IMR-90 (cell line): ENCODE measurements around the gene KLHL6. TPM values are rescaled to one million over a fixed set of nuclear protein-coding genes. Genes with fewer than 3 reads are reported as not detected.

Experiments used
- ATAC-seq: fragments of 200-7000 bp; cut with Tn5 transposase; 2 replicates; pipeline ENCODE4 v1.9.1; 2020; ENCODE audit warnings: low read depth, mild to moderate bottlenecking, moderate library complexity
- BruUV-seq: library from RNA; stranded (reverse); fragments of 400-500 nt; replicated peaks from 2 replicates; lab custom pipeline; 2021; lab: Mats Ljungman, UMichigan
- CTCF ChIA-PET: fragments of 300-600 bp; formaldehyde crosslinking; extraction: SDS; loops from one replicate; lab custom pipeline; 2021; ENCODE audit warnings: antibody characterized with exemption; lab: Yijun Ruan, JAX
- POLR2A ChIA-PET: fragments of 300-600 bp; sonication (Branson Sonifier 250); formaldehyde crosslinking; loops from one replicate; lab custom pipeline; 2022; ENCODE audit warnings: antibody characterized with exemption; ENCODE audit not compliant: unreplicated experiment; lab: Charles Lee
- DNase-seq: peaks from one replicate; pipeline ENCODE4 v3.0.0; 2013
- H2AFZ ChIP-seq: replicated peaks from 2 replicates; pipeline ENCODE3; 2013; ENCODE audit warnings: low read length, mild to moderate bottlenecking; ENCODE audit not compliant: poor library complexity
- H2AK5ac ChIP-seq: 2 replicates; pipeline ENCODE4 v1.6.1; 2013; ENCODE audit warnings: low read depth, low read length, inconsistent platforms
- H2AK9ac ChIP-seq: replicated peaks from 2 replicates; pipeline ENCODE3; 2013; ENCODE audit warnings: mild to moderate bottlenecking, low read depth, low read length, moderate library complexity; ENCODE audit not compliant: poor library complexity
- H2BK120ac ChIP-seq: 2 replicates; pipeline ENCODE4 v1.6.1; 2013; ENCODE audit warnings: low read depth, low read length, inconsistent platforms
- H2BK15ac ChIP-seq: 3 replicates; pipeline ENCODE4 v1.6.1; 2013; ENCODE audit warnings: low read depth, low read length, inconsistent platforms
- H2BK20ac ChIP-seq: 2 replicates; pipeline ENCODE4 v1.6.1; 2013; ENCODE audit warnings: low read depth, mild to moderate bottlenecking, inconsistent platforms, low read length, moderate library complexity
- H2BK5ac ChIP-seq: 2 replicates; pipeline ENCODE4 v1.6.1; 2013; ENCODE audit warnings: mild to moderate bottlenecking, low read depth, low read length, inconsistent platforms; ENCODE audit not compliant: poor library complexity, severe bottlenecking
- H3K14ac ChIP-seq: replicated peaks from 2 replicates; pipeline ENCODE4 v1.6.1; 2013; ENCODE audit warnings: low read depth, low read length, inconsistent platforms
- H3K18ac ChIP-seq: 2 replicates; pipeline ENCODE4 v1.6.1; 2013; ENCODE audit warnings: low read depth, low read length, control low read depth
- H3K23ac ChIP-seq: 2 replicates; pipeline ENCODE4 v1.6.1; 2013; ENCODE audit warnings: low read depth, low read length, inconsistent platforms
- H3K27ac ChIP-seq: 2 replicates; pipeline ENCODE4 v1.5.1; 2013; ENCODE audit warnings: mild to moderate bottlenecking, control low read depth, low read length; ENCODE audit not compliant: insufficient read depth
- H3K27me3 ChIP-seq: 2 replicates; pipeline ENCODE4 v1.6.1; 2013; ENCODE audit warnings: low read length; ENCODE audit not compliant: control insufficient read depth, insufficient read depth
- H3K36me3 ChIP-seq: 2 replicates; pipeline ENCODE4 v1.6.1; 2013; ENCODE audit warnings: low read length, mixed read lengths; ENCODE audit not compliant: control insufficient read depth, insufficient read depth
- H3K4ac ChIP-seq: 2 replicates; pipeline ENCODE4 v1.6.1; 2013; ENCODE audit warnings: low read depth, low read length, inconsistent platforms
- H3K4me1 ChIP-seq: 2 replicates; pipeline ENCODE4 v1.6.1; 2013; ENCODE audit warnings: low read length, mixed read lengths; ENCODE audit not compliant: control insufficient read depth, insufficient read depth
- H3K4me2 ChIP-seq: 2 replicates; pipeline ENCODE4 v1.6.1; 2013; ENCODE audit warnings: low read depth, mild to moderate bottlenecking, control low read depth, low read length, moderate library complexity
- H3K4me3 ChIP-seq: 2 replicates; pipeline ENCODE4 v1.5.1; 2013; ENCODE audit warnings: low read depth, mild to moderate bottlenecking, control low read depth, low read length, moderate library complexity; ENCODE audit not compliant: insufficient read depth
- H3K56ac ChIP-seq: 2 replicates; pipeline ENCODE4 v1.6.1; 2013; ENCODE audit warnings: low read length, inconsistent platforms; ENCODE audit not compliant: insufficient read depth; ENCODE audit errors: extremely low read depth
- H3K79me1 ChIP-seq, 2 experiments: 2 replicates each; pipeline ENCODE4 v1.6.1; 2013; ENCODE audit warnings: low read length in 2 of 2, inconsistent platforms in 1 of 2, low read depth in 1 of 2
- H3K9ac ChIP-seq: 2 replicates; pipeline ENCODE4 v1.6.1; 2013; ENCODE audit warnings: low read depth, low read length, control low read depth
- H3K9me1 ChIP-seq: 2 replicates; pipeline ENCODE4 v1.6.1; 2013; ENCODE audit warnings: low read length, inconsistent platforms; ENCODE audit not compliant: insufficient read depth
- H3K9me3 ChIP-seq: 2 replicates; pipeline ENCODE4 v1.6.1; 2013; ENCODE audit warnings: low read length; ENCODE audit not compliant: control insufficient read depth, insufficient read depth
- H4K20me1 ChIP-seq: 2 replicates; pipeline ENCODE4 v1.6.1; 2013; ENCODE audit warnings: low read length, inconsistent platforms; ENCODE audit not compliant: insufficient read depth
- H4K5ac ChIP-seq: 2 replicates; pipeline ENCODE4 v1.6.1; 2013; ENCODE audit warnings: mild to moderate bottlenecking, low read depth, low read length, control low read depth
- H4K8ac ChIP-seq, 2 experiments: 2 replicates each; pipeline ENCODE4 v1.6.1; 2013; ENCODE audit warnings: low read depth in 2 of 2, low read length in 2 of 2, control low read depth in 1 of 2, inconsistent platforms in 1 of 2
- H4K91ac ChIP-seq: 2 replicates; pipeline ENCODE4 v1.6.1; 2013; ENCODE audit warnings: low read depth, low read length, inconsistent platforms; ENCODE audit not compliant: insufficient read depth
- BHLHE40 ChIP-seq: fragments of 150-350 bp; IDR thresholded peaks from 2 replicates; pipeline ENCODE4 v1.6.1; 2016; ENCODE audit warnings: mild to moderate bottlenecking, low read depth, low read length
- CEBPB ChIP-seq: IDR thresholded peaks from 2 replicates; pipeline ENCODE4 v1.6.1; 2012; ENCODE audit warnings: low read depth, low read length, improper control_type of control experiment
- CHD1 ChIP-seq: IDR thresholded peaks from 2 replicates; pipeline ENCODE4 v1.6.1; 2012; ENCODE audit warnings: low read depth, low read length, improper control_type of control experiment
- FOS ChIP-seq: fragments of 150-350 bp; IDR thresholded peaks from 2 replicates; pipeline ENCODE4 v1.6.1; 2016; ENCODE audit warnings: low read depth, low read length
- MAFK ChIP-seq: IDR thresholded peaks from 2 replicates; pipeline ENCODE4 v1.6.1; 2012; ENCODE audit warnings: low read depth, low read length, improper control_type of control experiment
- MAZ ChIP-seq: IDR thresholded peaks from 2 replicates; pipeline ENCODE4 v1.6.1; 2012; ENCODE audit warnings: low read depth, mild to moderate bottlenecking, low read length, improper control_type of control experiment, moderate library complexity, borderline replicate concordance
- MXI1 ChIP-seq: IDR thresholded peaks from 2 replicates; pipeline ENCODE4 v1.6.1; 2012; ENCODE audit warnings: low read depth, mild to moderate bottlenecking, low read length, moderate library complexity, borderline replicate concordance
- NFE2L2 ChIP-seq: fragments of 150-350 bp; IDR thresholded peaks from 2 replicates; pipeline ENCODE4 v1.6.1; 2016; ENCODE audit warnings: low read depth, mild to moderate bottlenecking, low read length
- POLR2A ChIP-seq: IDR thresholded peaks from 2 replicates; pipeline ENCODE4 v1.6.1; 2012; ENCODE audit warnings: mild to moderate bottlenecking, low read depth, low read length
- RCOR1 ChIP-seq: IDR thresholded peaks from 2 replicates; pipeline ENCODE4 v1.6.1; 2012; ENCODE audit warnings: mild to moderate bottlenecking, low read length, improper control_type of control experiment; ENCODE audit not compliant: insufficient replicate concordance
- RFX5 ChIP-seq: IDR thresholded peaks from 2 replicates; pipeline ENCODE4 v1.8.0; 2012; ENCODE audit warnings: low read depth, mild to moderate bottlenecking, low read length, moderate library complexity
- WGBS, 2 experiments: methylation state at CpG; one replicate each; pipeline versions ENCODE4 v1.1.5 to v1.1.7; 2013; ENCODE audit warnings: missing lambda C conversion rate in 2 of 2; ENCODE audit not compliant: insufficient read length in 1 of 2; ENCODE audit errors: extremely low coverage in 2 of 2; 5-methylcytosine and 5-hydroxymethylcytosine counted together
- dilution Hi-C: fragments of 300-500 bp; cut with HindIII; formaldehyde crosslinking; loops from one replicate; pipeline ENCODE4 v1.14.3; 2018; ENCODE audit warnings: low sequenced_read_pairs; ENCODE audit not compliant: unreplicated experiment
- in situ Hi-C: fragments of 300-500 bp; cut with MboI; formaldehyde crosslinking; loops from 3 replicates; pipeline ENCODE4 v1.14.3; 2019; ENCODE audit warnings: low sequenced_read_pairs, inconsistent platforms, mixed read lengths
- intact Hi-C: fragments of 100-400 bp; cut with micrococcal nuclease; formaldehyde crosslinking; loops from 2 replicates; pipeline ENCODE4 v1.10.0; 2022
- polyA plus RNA-seq, 3 experiments: library from polyadenylated mRNA; depleted of rRNA; stranded (reverse); fragments of >200 nt; gene quantifications; 2 replicates each; pipeline ENCODE4 v1.2.3, GENCODE V29; 2012; ENCODE audit warnings: low replicate concordance in 1 of 3
- total RNA-seq: library from RNA; depleted of rRNA; stranded (reverse); fragments of >200 nt; gene quantifications from 2 replicates; pipeline ENCODE4 v1.2.3, GENCODE V29; 2012
- TF ChIP-seq, protein P1 (sequence below): fragments of 150-350 bp; IDR thresholded peaks from 2 replicates; pipeline ENCODE4 v1.6.1; 2017; ENCODE audit warnings: mild to moderate bottlenecking, antibody characterized with exemption, low read length, low read depth
- TF ChIP-seq, protein P2 (sequence below): conservative IDR thresholded peaks from 2 replicates; pipeline ENCODE4 v1.5.1; 2012; ENCODE audit warnings: mild to moderate bottlenecking, low read depth, low read length, improper control_type of control experiment
- TF ChIP-seq, protein P3 (sequence below): fragments of 150-350 bp; IDR thresholded peaks from 2 replicates; pipeline ENCODE4 v1.6.1; 2016; ENCODE audit warnings: low read depth, mild to moderate bottlenecking, low read length, moderate library complexity, borderline replicate concordance

KLHL6 gene
- total and polyA plus RNA-seq, 2 of the 4 experiments (the other 2 are of a cell fraction), result not detected

DNA sequence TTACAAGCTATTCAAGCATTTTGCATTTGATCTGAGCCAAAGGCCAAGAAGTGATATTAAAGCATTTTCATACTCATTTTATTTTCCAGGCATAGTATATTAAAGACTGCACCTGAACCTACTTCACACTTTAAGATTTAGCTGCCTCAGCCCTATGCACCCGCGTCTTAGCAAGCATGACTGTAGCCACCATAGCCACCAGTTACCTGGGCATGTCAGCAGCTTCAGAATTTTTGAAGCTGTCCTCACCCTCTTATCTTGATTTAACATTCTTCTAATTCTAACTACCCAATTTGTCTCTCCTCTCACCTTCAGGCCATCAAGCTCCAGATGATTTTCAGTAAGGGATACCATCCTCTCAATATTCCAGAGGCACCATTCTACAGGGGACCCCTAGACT is 39.1 kb upstream of the KLHL6 start:
- no peaks in the 10 kb centered on the region for H3K36me3 ChIP-seq
- H3K18ac ChIP-seq, result no peak overlapping the region
- no peak overlapping the region for H4K8ac ChIP-seq
- no peak overlapping the region for H3K27ac ChIP-seq
- no peak overlapping the region for H2BK5ac ChIP-seq
- H3K23ac ChIP-seq, result no peak overlapping the region
- H3K14ac ChIP-seq, result no peak overlapping the region
- ChIA-PET POLR2A (no interaction called here), CTCF (no interaction called here)
- H4K20me1 ChIP-seq, result no peaks in the 10 kb centered on the region
- TF ChIP-seq, protein P1, sequence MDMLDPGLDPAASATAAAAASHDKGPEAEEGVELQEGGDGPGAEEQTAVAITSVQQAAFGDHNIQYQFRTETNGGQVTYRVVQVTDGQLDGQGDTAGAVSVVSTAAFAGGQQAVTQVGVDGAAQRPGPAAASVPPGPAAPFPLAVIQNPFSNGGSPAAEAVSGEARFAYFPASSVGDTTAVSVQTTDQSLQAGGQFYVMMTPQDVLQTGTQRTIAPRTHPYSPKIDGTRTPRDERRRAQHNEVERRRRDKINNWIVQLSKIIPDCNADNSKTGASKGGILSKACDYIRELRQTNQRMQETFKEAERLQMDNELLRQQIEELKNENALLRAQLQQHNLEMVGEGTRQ, result no peak
- TF ChIP-seq CEBPB (no peak), RFX5 (no peak), MAFK (no peak), BHLHE40 (no peak), NFE2L2 (no peak), MXI1 (no peak), MAZ (no peak), FOS (no peak), RCOR1 (no peak), CHD1 (no peak), POLR2A (no peak)
- TF ChIP-seq, protein P2, sequence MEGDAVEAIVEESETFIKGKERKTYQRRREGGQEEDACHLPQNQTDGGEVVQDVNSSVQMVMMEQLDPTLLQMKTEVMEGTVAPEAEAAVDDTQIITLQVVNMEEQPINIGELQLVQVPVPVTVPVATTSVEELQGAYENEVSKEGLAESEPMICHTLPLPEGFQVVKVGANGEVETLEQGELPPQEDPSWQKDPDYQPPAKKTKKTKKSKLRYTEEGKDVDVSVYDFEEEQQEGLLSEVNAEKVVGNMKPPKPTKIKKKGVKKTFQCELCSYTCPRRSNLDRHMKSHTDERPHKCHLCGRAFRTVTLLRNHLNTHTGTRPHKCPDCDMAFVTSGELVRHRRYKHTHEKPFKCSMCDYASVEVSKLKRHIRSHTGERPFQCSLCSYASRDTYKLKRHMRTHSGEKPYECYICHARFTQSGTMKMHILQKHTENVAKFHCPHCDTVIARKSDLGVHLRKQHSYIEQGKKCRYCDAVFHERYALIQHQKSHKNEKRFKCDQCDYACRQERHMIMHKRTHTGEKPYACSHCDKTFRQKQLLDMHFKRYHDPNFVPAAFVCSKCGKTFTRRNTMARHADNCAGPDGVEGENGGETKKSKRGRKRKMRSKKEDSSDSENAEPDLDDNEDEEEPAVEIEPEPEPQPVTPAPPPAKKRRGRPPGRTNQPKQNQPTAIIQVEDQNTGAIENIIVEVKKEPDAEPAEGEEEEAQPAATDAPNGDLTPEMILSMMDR, result no peak
- TF ChIP-seq, protein P3, sequence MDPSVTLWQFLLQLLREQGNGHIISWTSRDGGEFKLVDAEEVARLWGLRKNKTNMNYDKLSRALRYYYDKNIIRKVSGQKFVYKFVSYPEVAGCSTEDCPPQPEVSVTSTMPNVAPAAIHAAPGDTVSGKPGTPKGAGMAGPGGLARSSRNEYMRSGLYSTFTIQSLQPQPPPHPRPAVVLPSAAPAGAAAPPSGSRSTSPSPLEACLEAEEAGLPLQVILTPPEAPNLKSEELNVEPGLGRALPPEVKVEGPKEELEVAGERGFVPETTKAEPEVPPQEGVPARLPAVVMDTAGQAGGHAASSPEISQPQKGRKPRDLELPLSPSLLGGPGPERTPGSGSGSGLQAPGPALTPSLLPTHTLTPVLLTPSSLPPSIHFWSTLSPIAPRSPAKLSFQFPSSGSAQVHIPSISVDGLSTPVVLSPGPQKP, result no peak
- intact Hi-C loops (no loop called here), in situ Hi-C loops (no loop called here), dilution Hi-C loops (no loop called here)
- H3K4me3 ChIP-seq, result no peak overlapping the region
- H3K79me1 ChIP-seq, result no peaks in the 10 kb centered on the region
- no peak overlapping the region for H2AFZ ChIP-seq
- H3K4me2 ChIP-seq, result no peak overlapping the region
- peaks cover 5% of the 10 kb centered on the region for H3K27me3 ChIP-seq
- no peak for ATAC-seq
- no peak overlapping the region for H2AK9ac ChIP-seq
- no peak overlapping the region for H2BK120ac ChIP-seq
- no peak overlapping the region for H3K56ac ChIP-seq
- no peaks in the 10 kb centered on the region for H3K9me1 ChIP-seq
- 100% methylated on average over 2 of the region's 2 CpGs; no CpG with 5 or more reads in 1 of the 2 experiments for WGBS, 2 experiments
- no peak for DNase-seq
- no peak overlapping the region for H2AK5ac ChIP-seq
- H2BK15ac ChIP-seq, result no peak overlapping the region
- BruUV-seq, result no TSS peak
- no peaks in the 10 kb centered on the region for H3K4me1 ChIP-seq
- no peaks in the 10 kb centered on the region; the same call in 1 of the 2 replicates for H3K9me3 ChIP-seq
- H3K4ac ChIP-seq, result no peak overlapping the region
- no peak overlapping the region for H3K9ac ChIP-seq
- no peak overlapping the region for H4K91ac ChIP-seq
- no peak overlapping the region for H2BK20ac ChIP-seq
- no peak overlapping the region for H4K5ac ChIP-seq
